ENCODE data around the gene SERPINH1. TPM values are rescaled to one million over a fixed set of nuclear protein-coding genes. Genes with fewer than 3 reads are reported as not detected.

Gene SERPINH1
- total RNA-seq, 1 experiment from 2014 or later = 89.8 TPM

DNA sequence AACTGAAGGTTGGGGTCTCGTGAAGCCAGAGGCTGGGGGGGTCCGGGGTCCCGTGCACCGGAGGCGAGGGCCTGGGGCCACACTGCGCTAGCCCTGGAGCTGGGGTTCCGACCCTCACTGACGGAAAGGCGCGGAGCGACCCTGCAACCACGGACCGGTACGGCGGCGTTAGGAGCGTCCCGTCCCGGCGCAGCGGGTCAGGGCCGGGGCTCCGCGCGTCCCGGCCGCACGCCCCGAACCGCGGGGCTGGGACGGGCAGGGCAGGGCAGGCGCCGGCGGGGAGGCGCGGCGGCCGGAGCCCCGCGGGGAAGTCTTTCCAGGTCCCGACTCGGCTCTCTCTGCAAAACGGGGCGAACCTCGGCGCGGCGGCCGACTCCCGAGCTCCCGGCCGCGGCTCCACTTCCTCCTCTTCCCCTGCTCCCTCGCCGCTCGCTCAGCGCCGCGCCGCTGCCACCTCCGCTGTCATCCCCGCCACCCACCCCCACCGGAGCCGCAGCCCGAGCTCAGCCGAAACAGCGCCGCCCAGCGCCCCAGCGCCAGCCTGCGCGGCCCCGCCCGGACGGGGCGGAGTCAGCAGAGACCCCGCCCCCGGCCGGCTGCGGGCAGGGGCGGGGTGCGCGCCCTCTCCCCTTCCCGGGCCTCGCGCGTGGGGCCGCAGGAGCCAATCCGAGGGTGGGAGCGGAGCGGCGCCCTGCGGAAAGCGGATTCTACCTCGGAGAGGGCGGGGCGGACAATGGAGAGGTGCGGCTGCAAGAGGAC is 36.4 kb upstream of the SERPINH1 start, which contains the start of gene GDPD5:
TSS of gene GDPD5 (minus strand) at position 509 of the 759 bp plus-strand sequence. CDS start 48,206 bp downstream, outside the sequence.
- no peak for DNase-seq (ENCODE audit: low read depth, low spot score)
- intact Hi-C loops (cut with micrococcal nuclease; ENCODE audit: unreplicated experiment) = no loop called here
- Histone ChIP-seq H3K9me3 (ENCODE audit: control insufficient read depth, insufficient read depth, low read depth, low read length) (no peaks in the 10 kb centered on the region), H3K4me3 (ENCODE audit: low read depth in 2 of 2, low read length in 2 of 2) (peak within 1 kb of the TSS; percentile 61 to 68), H3K36me3 (ENCODE audit: control insufficient read depth, insufficient read depth, low read length) (no peaks in the 10 kb centered on the region), H3K27ac (ENCODE audit: low read length) (peak within 1 kb of the TSS; percentile 50; the same call in 1 of the 2 replicates), H3K4me1 (ENCODE audit: control insufficient read depth, insufficient read depth, low read length) (peaks cover 3% of the 10 kb centered on the region; the same call in 1 of the 2 replicates), H3K27me3 (ENCODE audit: control insufficient read depth, insufficient read depth, low read length) (peaks cover 4% of the 10 kb centered on the region; the same call in 1 of the 2 replicates)
- 0 out of 2 replicates have a peak, but pooled peaks have one; percentile 11 for TF ChIP-seq SIN3A (IDR thresholded peaks at IDR 0.05; ENCODE audit: borderline replicate concordance, insufficient read depth, low read depth, low read length)
- TF ChIP-seq, protein P1, sequence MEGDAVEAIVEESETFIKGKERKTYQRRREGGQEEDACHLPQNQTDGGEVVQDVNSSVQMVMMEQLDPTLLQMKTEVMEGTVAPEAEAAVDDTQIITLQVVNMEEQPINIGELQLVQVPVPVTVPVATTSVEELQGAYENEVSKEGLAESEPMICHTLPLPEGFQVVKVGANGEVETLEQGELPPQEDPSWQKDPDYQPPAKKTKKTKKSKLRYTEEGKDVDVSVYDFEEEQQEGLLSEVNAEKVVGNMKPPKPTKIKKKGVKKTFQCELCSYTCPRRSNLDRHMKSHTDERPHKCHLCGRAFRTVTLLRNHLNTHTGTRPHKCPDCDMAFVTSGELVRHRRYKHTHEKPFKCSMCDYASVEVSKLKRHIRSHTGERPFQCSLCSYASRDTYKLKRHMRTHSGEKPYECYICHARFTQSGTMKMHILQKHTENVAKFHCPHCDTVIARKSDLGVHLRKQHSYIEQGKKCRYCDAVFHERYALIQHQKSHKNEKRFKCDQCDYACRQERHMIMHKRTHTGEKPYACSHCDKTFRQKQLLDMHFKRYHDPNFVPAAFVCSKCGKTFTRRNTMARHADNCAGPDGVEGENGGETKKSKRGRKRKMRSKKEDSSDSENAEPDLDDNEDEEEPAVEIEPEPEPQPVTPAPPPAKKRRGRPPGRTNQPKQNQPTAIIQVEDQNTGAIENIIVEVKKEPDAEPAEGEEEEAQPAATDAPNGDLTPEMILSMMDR (IDR thresholded peaks at IDR 0.05) = peak; percentile 96
- TF ChIP-seq, protein P2, sequence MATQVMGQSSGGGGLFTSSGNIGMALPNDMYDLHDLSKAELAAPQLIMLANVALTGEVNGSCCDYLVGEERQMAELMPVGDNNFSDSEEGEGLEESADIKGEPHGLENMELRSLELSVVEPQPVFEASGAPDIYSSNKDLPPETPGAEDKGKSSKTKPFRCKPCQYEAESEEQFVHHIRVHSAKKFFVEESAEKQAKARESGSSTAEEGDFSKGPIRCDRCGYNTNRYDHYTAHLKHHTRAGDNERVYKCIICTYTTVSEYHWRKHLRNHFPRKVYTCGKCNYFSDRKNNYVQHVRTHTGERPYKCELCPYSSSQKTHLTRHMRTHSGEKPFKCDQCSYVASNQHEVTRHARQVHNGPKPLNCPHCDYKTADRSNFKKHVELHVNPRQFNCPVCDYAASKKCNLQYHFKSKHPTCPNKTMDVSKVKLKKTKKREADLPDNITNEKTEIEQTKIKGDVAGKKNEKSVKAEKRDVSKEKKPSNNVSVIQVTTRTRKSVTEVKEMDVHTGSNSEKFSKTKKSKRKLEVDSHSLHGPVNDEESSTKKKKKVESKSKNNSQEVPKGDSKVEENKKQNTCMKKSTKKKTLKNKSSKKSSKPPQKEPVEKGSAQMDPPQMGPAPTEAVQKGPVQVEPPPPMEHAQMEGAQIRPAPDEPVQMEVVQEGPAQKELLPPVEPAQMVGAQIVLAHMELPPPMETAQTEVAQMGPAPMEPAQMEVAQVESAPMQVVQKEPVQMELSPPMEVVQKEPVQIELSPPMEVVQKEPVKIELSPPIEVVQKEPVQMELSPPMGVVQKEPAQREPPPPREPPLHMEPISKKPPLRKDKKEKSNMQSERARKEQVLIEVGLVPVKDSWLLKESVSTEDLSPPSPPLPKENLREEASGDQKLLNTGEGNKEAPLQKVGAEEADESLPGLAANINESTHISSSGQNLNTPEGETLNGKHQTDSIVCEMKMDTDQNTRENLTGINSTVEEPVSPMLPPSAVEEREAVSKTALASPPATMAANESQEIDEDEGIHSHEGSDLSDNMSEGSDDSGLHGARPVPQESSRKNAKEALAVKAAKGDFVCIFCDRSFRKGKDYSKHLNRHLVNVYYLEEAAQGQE (IDR thresholded peaks at IDR 0.05; ENCODE audit: insufficient read depth in 1 of 2, low read depth in 2 of 2, low read length in 1 of 2) = no peak
- peak; percentile 89 for ATAC-seq
- ChIA-PET CTCF (interaction anchor here (0.7 kb wide), 2 partner anchors 79 to 165 kb away, joined by 5 to 7 read pairs; no protein-coding TSS in a partner anchor), POLR2A (no interaction called here)
- in situ Hi-C loops (cut with HindIII; ENCODE audit: low pct_unique_long_range_greater_than_20kb, low sequenced_read_pairs) = no loop called here
- BruUV-seq (replicated peaks) = no TSS peak

- ATAC-seq = no peak
- DNase-seq (ENCODE audit: low read depth, low spot score) = no peak
- intact Hi-C loops (cut with micrococcal nuclease; ENCODE audit: unreplicated experiment) = no loop called here
- H3K9me3 ChIP-seq (ENCODE audit: control insufficient read depth, insufficient read depth, low read depth, low read length) = no peaks in the 10 kb centered on the region
- POLR2A ChIA-PET = no interaction called here
- peak overlapping the region; percentile 50; the same call in 1 of the 2 replicates for H3K27ac ChIP-seq (ENCODE audit: low read length)
- BruUV-seq (replicated peaks) = no TSS peak
- H3K36me3 ChIP-seq (ENCODE audit: control insufficient read depth, insufficient read depth, low read length) = no peaks in the 10 kb centered on the region
- peak overlapping the region; percentile 61 to 68 for H3K4me3 ChIP-seq (ENCODE audit: low read depth in 2 of 2, low read length in 2 of 2)
- in situ Hi-C loops (cut with HindIII; ENCODE audit: low pct_unique_long_range_greater_than_20kb, low sequenced_read_pairs) = no loop called here
- peaks cover 4% of the 10 kb centered on the region; the same call in 1 of the 2 replicates for H3K27me3 ChIP-seq (ENCODE audit: control insufficient read depth, insufficient read depth, low read length)
- TF ChIP-seq TCF7L2 (IDR thresholded peaks at IDR 0.05; ENCODE audit: low read depth, low read length) (no peak), SIN3A (IDR thresholded peaks at IDR 0.05; ENCODE audit: borderline replicate concordance, insufficient read depth, low read depth, low read length) (no peak), POLR2AphosphoS5 (IDR thresholded peaks at IDR 0.05; ENCODE audit: low read depth, low read length) (no peak)
- TF ChIP-seq, protein P2 (IDR thresholded peaks at IDR 0.05; ENCODE audit: insufficient read depth in 1 of 2, low read depth in 2 of 2, low read length in 1 of 2) = no peak
- TF ChIP-seq, protein P1 (IDR thresholded peaks at IDR 0.05) = no peak
- CTCF ChIA-PET = interaction anchor here (0.7 kb wide), 2 partner anchors 79 to 166 kb away, joined by 5 to 7 read pairs; no protein-coding TSS in a partner anchor
- peaks cover 3% of the 10 kb centered on the region; the same call in 1 of the 2 replicates for H3K4me1 ChIP-seq (ENCODE audit: control insufficient read depth, insufficient read depth, low read length)
Measured at GRCh38 chr11:75526192-75526541, 35.9 kb upstream of the SERPINH1 start.
